GM12878 (cell line): ENCODE measurements around the gene SDS. TPM values are rescaled to one million over a fixed set of nuclear protein-coding genes. Genes with fewer than 3 reads are reported as not detected.

Source experiments
- ATAC-seq: fragments of 200-7000 bp; cut with Tn5 transposase; 3 replicates; pipeline ENCODE4 v1.9.1; 2020; ENCODE audit warnings: mild to moderate bottlenecking, moderate library complexity
- BruUV-seq: library from RNA; stranded (reverse); fragments of 400-500 nt; replicated peaks from 2 replicates; lab custom pipeline; 2021; lab: Mats Ljungman, UMichigan
- CTCF ChIA-PET: fragments of 300-600 bp; sonication (Branson Sonifier 250); formaldehyde crosslinking; extraction: SDS; loops from one replicate; lab custom pipeline; 2021; ENCODE audit warnings: inconsistent platforms; lab: Yijun Ruan, JAX
- POLR2A ChIA-PET: fragments of 350-600 bp; formaldehyde crosslinking; extraction: SDS; loops from one replicate; lab custom pipeline; 2021; ENCODE audit warnings: inconsistent platforms; lab: Charles Lee
- RAD21 ChIA-PET: fragments of 300-600 bp; sonication (Branson Sonifier 250); formaldehyde crosslinking; loops from one replicate; lab custom pipeline; 2023; ENCODE audit warnings: antibody characterized with exemption; ENCODE audit not compliant: unreplicated experiment; lab: Charles Lee
- SMC1A ChIA-PET: fragments of 300-600 bp; sonication (Branson Sonifier 250); formaldehyde crosslinking; loops from one replicate; lab custom pipeline; 2023; ENCODE audit not compliant: unreplicated experiment, uncharacterized antibody; lab: Charles Lee
- DNase-seq: peaks from one replicate; pipeline ENCODE4 v3.0.0-alpha.2; 2011; ENCODE audit warnings: low read depth, low spot score
- FAIRE-seq: peaks from 3 replicates; lab custom pipeline; 2011; peaks lifted over from hg19 to GRCh38; lab: Jason Lieb, UNC
- H2AFZ ChIP-seq: 2 replicates; pipeline ENCODE4 v1.6.0; 2011; ENCODE audit warnings: low read depth, low read length, control low read depth; ENCODE audit not compliant: control insufficient read depth
- H3K27ac ChIP-seq: 2 replicates; pipeline ENCODE4 v1.5.1; 2011; ENCODE audit warnings: control low read depth; ENCODE audit not compliant: control insufficient read depth, insufficient read depth
- H3K27me3 ChIP-seq, 2 experiments: replicated peaks in 1 of 2; 2 replicates each; pipeline versions ENCODE4 v1.6.0 to v1.6.1; 2011; ENCODE audit warnings: low read length in 1 of 2; ENCODE audit not compliant: control insufficient read depth in 2 of 2, insufficient read depth in 2 of 2
- H3K36me3 ChIP-seq, 2 experiments: 2 replicates each; pipeline ENCODE4 v1.5.1; 2011; ENCODE audit warnings: low read length in 1 of 2; ENCODE audit not compliant: control insufficient read depth in 2 of 2, insufficient read depth in 2 of 2
- H3K4me1 ChIP-seq: 2 replicates; pipeline ENCODE4 v1.6.1; 2011; ENCODE audit warnings: mild to moderate bottlenecking, low read length, moderate library complexity, mixed read lengths; ENCODE audit not compliant: control insufficient read depth, insufficient read depth
- H3K4me2 ChIP-seq: 2 replicates; pipeline ENCODE4 v1.6.0; 2011; ENCODE audit warnings: control low read depth; ENCODE audit not compliant: control insufficient read depth, insufficient read depth
- H3K4me3 ChIP-seq: fragments of 200-600 bp; sonication (generic); 2 replicates; pipeline ENCODE4 v1.5.1; 2016
- H3K79me2 ChIP-seq: 2 replicates; pipeline ENCODE4 v1.6.0; 2011; ENCODE audit warnings: low read length; ENCODE audit not compliant: control insufficient read depth, insufficient read depth
- H3K9ac ChIP-seq: 2 replicates; pipeline ENCODE4 v1.8.0; 2011; ENCODE audit warnings: low read length, control low read depth, mixed read lengths; ENCODE audit not compliant: control insufficient read depth, insufficient read depth
- H3K9me3 ChIP-seq: replicated peaks from 3 replicates; pipeline ENCODE4 v1.5.1; 2011; ENCODE audit warnings: mild to moderate bottlenecking, low read length; ENCODE audit not compliant: control insufficient read depth, insufficient read depth
- H4K20me1 ChIP-seq: 2 replicates; pipeline ENCODE4 v1.6.0; 2011; ENCODE audit not compliant: control insufficient read depth, insufficient read depth
- ATF7 ChIP-seq: fragments of 450-650 bp; IDR thresholded peaks from 2 replicates; pipeline ENCODE4 v1.6.1; 2016; ENCODE audit warnings: low read depth, mild to moderate bottlenecking
- BHLHE40 ChIP-seq, 2 experiments: fragments of 450-650 bp in 1 of 2; IDR thresholded peaks; 2 replicates each; pipeline ENCODE4 v1.6.1; 2011 to 2017; ENCODE audit warnings: low read depth in 2 of 2, borderline replicate concordance in 1 of 2, improper control_type of control experiment in 1 of 2, low read length in 1 of 2, mild to moderate bottlenecking in 1 of 2
- BMI1 ChIP-seq: fragments of 450-650 bp; IDR thresholded peaks from 2 replicates; pipeline ENCODE4 v1.6.1; 2016; ENCODE audit warnings: mild to moderate bottlenecking, moderate library complexity, borderline replicate concordance
- ETV6 ChIP-seq, 2 experiments: fragments of 450-650 bp in 1 of 2; IDR thresholded peaks in 1 of 2; conservative IDR thresholded peaks in 1 of 2; 2 replicates each; pipeline ENCODE4 v1.6.1; 2014; ENCODE audit warnings: antibody characterized with exemption in 1 of 2, borderline replicate concordance in 1 of 2, low read depth in 1 of 2, mild to moderate bottlenecking in 1 of 2, moderate library complexity in 1 of 2
- FOXM1 ChIP-seq: IDR thresholded peaks from 2 replicates; pipeline ENCODE4 v1.6.1; 2012; ENCODE audit warnings: low read depth, mild to moderate bottlenecking, inconsistent platforms, low read length, moderate library complexity
- HDAC6 ChIP-seq: fragments of 200-600 bp; sonication (generic); IDR thresholded peaks from one replicate; pipeline ENCODE4 v1.8.0; 2017; ENCODE audit warnings: antibody characterized with exemption; ENCODE audit not compliant: unreplicated experiment
- POU2F2 ChIP-seq: IDR thresholded peaks from 3 replicates; pipeline ENCODE4 v1.6.1; 2011; ENCODE audit warnings: low read depth, mild to moderate bottlenecking, low read length, borderline replicate concordance
- RB1 ChIP-seq: fragments of 450-650 bp; formaldehyde crosslinking; IDR thresholded peaks from 2 replicates; pipeline ENCODE4 v1.6.1; 2017; ENCODE audit warnings: mild to moderate bottlenecking, borderline replicate concordance
- SREBF2 ChIP-seq: IDR thresholded peaks from 2 replicates; pipeline ENCODE4 v1.6.1; 2012; ENCODE audit warnings: mild to moderate bottlenecking, low read length
- STAT1 ChIP-seq: fragments of 450-650 bp; conservative IDR thresholded peaks from 2 replicates; pipeline ENCODE4 v1.6.1; 2014; ENCODE audit warnings: antibody characterized with exemption, mild to moderate bottlenecking
- TARDBP ChIP-seq: IDR thresholded peaks from 2 replicates; pipeline ENCODE4 v1.6.1; 2016; ENCODE audit warnings: borderline replicate concordance
- TCF12 ChIP-seq: IDR thresholded peaks from 2 replicates; pipeline ENCODE4 v1.6.1; 2011; ENCODE audit warnings: low read depth, mild to moderate bottlenecking, low read length
- ZNF274 ChIP-seq: IDR thresholded peaks from one replicate; pipeline ENCODE4 v1.8.0; 2011; ENCODE audit not compliant: insufficient read length, insufficient read depth
- ZSCAN29 ChIP-seq: fragments of 450-650 bp; IDR thresholded peaks from 2 replicates; pipeline ENCODE4 v1.6.1; 2017; ENCODE audit warnings: mild to moderate bottlenecking, moderate library complexity
- ZZZ3 ChIP-seq: IDR thresholded peaks from 2 replicates; pipeline ENCODE4 v1.6.1; 2011; ENCODE audit warnings: low read depth; ENCODE audit not compliant: control insufficient read depth, insufficient read length
- WGBS: methylation state at CpG from one replicate; pipeline ENCODE4 v1.1.6; 2016; ENCODE audit warnings: low lambda C conversion rate; ENCODE audit not compliant: insufficient replicate concordance, insufficient coverage; ENCODE audit errors: missing lambda C conversion rate; 5-methylcytosine and 5-hydroxymethylcytosine counted together
- in situ Hi-C: fragments of 300-500 bp; cut with MboI; formaldehyde crosslinking; loops from 9 replicates; pipeline ENCODE4 v1.14.3; 2018; ENCODE audit warnings: mixed read lengths
- intact Hi-C: fragments of 100-400 bp; cut with micrococcal nuclease; formaldehyde crosslinking; loops from one replicate; pipeline ENCODE4 v1.14.2; 2022; ENCODE audit not compliant: unreplicated experiment
- polyA plus RNA-seq, 11 experiments: library from polyadenylated mRNA; depleted of rRNA in 4 of 11; unstranded in 6 of 11; stranded (reverse) in 5 of 11; fragments of >200 nt; fragmentation: Nextera tagmentation in 4 of 11; fragmentation: Illumina TruSeq in 1 of 11; extraction: Ambion mirVana in 4 of 11; extraction: Trizol in 1 of 11; gene quantifications; 1 replicate in 1 of 11; 2 replicates in 10 of 11; pipeline versions ENCODE4 v1.2.1 to v1.2.3, GENCODE V29; 2011 to 2016; ENCODE audit warnings: inconsistent platforms in 2 of 11, missing spikeins in 2 of 11, low read depth in 1 of 11
- total RNA-seq, 4 experiments: library from RNA; depleted of rRNA in 3 of 4; stranded (reverse); fragments of >200 nt in 3 of 4; fragmentation: Illumina TruSeq in 1 of 4; extraction: Trizol in 1 of 4; gene quantifications; 2 replicates each; pipeline versions ENCODE4 v1.2.1 to v1.2.3, GENCODE V29; 2013 to 2021
- TF ChIP-seq, protein P1 (sequence below): fragments of 450-650 bp; IDR thresholded peaks from 2 replicates; pipeline ENCODE4 v1.6.1; 2018; ENCODE audit warnings: borderline replicate concordance, mild to moderate bottlenecking; ENCODE audit not compliant: partially characterized antibody
- TF ChIP-seq, protein P2 (sequence below): fragments of 450-650 bp; IDR thresholded peaks from 2 replicates; pipeline ENCODE4 v1.6.1; 2016; ENCODE audit warnings: mild to moderate bottlenecking

Gene SDS
- total and polyA plus RNA-seq, 10 of the 15 experiments (the other 5 are each of a cell fraction or from before 2014, with no cell fraction given) = 0.18 TPM; not detected in 9

GRCh38 chr12:113427882-113428281 lies 24.2 kb upstream of the SDS start (continued):
- TF ChIP-seq POU2F2 (no peak), ATF7 (no peak), TCF12 (no peak), FOXM1 (no peak)

- no peaks in the 10 kb centered on the region for H3K79me2 ChIP-seq
- H3K27ac ChIP-seq = no peak overlapping the region
- no peaks in the 10 kb centered on the region for H3K27me3 ChIP-seq
- no peak overlapping the region for H3K4me3 ChIP-seq
- H3K9me3 ChIP-seq = no peaks in the 10 kb centered on the region
- no peak overlapping the region for H3K9ac ChIP-seq
- RAD21 ChIA-PET = interaction anchor here (0.6 to 1.4 kb wide), 11 partner anchors 51 to 231 kb away, joined by 3 to 9 read pairs (median 3); no protein-coding TSS in a partner anchor
- intact Hi-C loops (no loop called here), in situ Hi-C loops (no loop called here)
- FAIRE-seq = no peak
- BruUV-seq = no TSS peak
- CTCF ChIA-PET = interaction anchor here (0.6 to 1.6 kb wide), 29 partner anchors 14 to 378 kb away, joined by 3 to 16 read pairs (median 3); partner anchors contain the start of gene PLBD2
- no peaks in the 10 kb centered on the region for H4K20me1 ChIP-seq
- POLR2A ChIA-PET = no interaction called here
- peak; percentile 25 for DNase-seq
- SMC1A ChIA-PET = interaction anchor here (0.8 to 1.8 kb wide), 8 partner anchors 14 to 252 kb away, joined by 3 to 8 read pairs (median 4); no protein-coding TSS in a partner anchor
- no peak overlapping the region for H2AFZ ChIP-seq
- WGBS = 4% methylated on average over 11 of the region's 11 CpGs
- peaks cover 10% of the 10 kb centered on the region for H3K4me1 ChIP-seq
- peak overlapping the region; percentile 9; the same call in 1 of the 2 replicates for H3K4me2 ChIP-seq
- no peaks in the 10 kb centered on the region for H3K36me3 ChIP-seq
- ATAC-seq = peak; percentile 30
- TF ChIP-seq SREBF2 (no peak), HDAC6 (no peak), ZZZ3 (no peak), ZNF274 (no peak), RB1 (no peak), TARDBP (no peak), STAT1 (no peak), ETV6 (conservative IDR thresholded peaks at IDR 0.05 in 1 of 2, IDR thresholded peaks at IDR 0.05 in 1 of 2; ENCODE audit: borderline replicate concordance in 1 of 2, low read depth in 1 of 2) (no peak), ZSCAN29 (no peak), BHLHE40 (IDR thresholded peaks at IDR 0.05; ENCODE audit: borderline replicate concordance in 1 of 2, low read depth in 2 of 2, low read length in 1 of 2) (no peak), BMI1 (no peak)
- TF ChIP-seq, protein P1, sequence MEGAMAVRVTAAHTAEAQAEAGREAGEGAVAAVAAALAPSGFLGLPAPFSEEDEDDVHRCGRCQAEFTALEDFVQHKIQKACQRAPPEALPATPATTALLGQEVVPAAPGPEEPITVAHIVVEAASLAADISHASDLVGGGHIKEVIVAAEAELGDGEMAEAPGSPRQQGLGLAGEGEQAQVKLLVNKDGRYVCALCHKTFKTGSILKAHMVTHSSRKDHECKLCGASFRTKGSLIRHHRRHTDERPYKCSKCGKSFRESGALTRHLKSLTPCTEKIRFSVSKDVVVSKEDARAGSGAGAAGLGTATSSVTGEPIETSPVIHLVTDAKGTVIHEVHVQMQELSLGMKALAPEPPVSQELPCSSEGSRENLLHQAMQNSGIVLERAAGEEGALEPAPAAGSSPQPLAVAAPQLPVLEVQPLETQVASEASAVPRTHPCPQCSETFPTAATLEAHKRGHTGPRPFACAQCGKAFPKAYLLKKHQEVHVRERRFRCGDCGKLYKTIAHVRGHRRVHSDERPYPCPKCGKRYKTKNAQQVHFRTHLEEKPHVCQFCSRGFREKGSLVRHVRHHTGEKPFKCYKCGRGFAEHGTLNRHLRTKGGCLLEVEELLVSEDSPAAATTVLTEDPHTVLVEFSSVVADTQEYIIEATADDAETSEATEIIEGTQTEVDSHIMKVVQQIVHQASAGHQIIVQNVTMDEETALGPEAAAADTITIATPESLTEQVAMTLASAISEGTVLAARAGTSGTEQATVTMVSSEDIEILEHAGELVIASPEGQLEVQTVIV = no peak
- TF ChIP-seq, protein P2, sequence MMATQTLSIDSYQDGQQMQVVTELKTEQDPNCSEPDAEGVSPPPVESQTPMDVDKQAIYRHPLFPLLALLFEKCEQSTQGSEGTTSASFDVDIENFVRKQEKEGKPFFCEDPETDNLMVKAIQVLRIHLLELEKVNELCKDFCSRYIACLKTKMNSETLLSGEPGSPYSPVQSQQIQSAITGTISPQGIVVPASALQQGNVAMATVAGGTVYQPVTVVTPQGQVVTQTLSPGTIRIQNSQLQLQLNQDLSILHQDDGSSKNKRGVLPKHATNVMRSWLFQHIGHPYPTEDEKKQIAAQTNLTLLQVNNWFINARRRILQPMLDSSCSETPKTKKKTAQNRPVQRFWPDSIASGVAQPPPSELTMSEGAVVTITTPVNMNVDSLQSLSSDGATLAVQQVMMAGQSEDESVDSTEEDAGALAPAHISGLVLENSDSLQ = no peak
Measured at GRCh38 chr12:113425960-113426453, 22.3 kb upstream of the SDS start.
